Heart left ventricle (tissue), 16 donors: ENCODE results near the gene CADPS2. TPM values are rescaled to one million over a fixed set of nuclear protein-coding genes. Genes with fewer than 3 reads are reported as not detected.

Experiments
- ATAC-seq, 4 donors: fragments of 200-7000 bp; cut with Tn5 transposase; one replicate each; pipeline ENCODE4 v1.9.1; 2020 to 2022; ENCODE audit warnings: moderate library complexity in 4 of 4, mild to moderate bottlenecking in 3 of 4, moderate number of reproducible peaks in 1 of 4
- DNase-seq, 5 donors: peaks; one replicate each; pipeline ENCODE4 v3.0.0-alpha.2; 2020
- H3K27ac ChIP-seq, 12 donors: fragments of 200-600 bp; sonication (generic) in 4 of 12; one replicate each; pipeline versions ENCODE4 v1.5.0 to v1.8.0; 2016 to 2022; ENCODE audit warnings: mild to moderate bottlenecking in 2 of 12
- H3K27me3 ChIP-seq, 9 donors: fragments of 200-600 bp; sonication (generic) in 2 of 9; one replicate each; pipeline versions ENCODE4 v1.5.1 to v1.8.0; 2016 to 2022; ENCODE audit warnings: mild to moderate bottlenecking in 3 of 9
- H3K36me3 ChIP-seq, 9 donors: fragments of 200-600 bp; sonication (generic) in 2 of 9; one replicate each; pipeline versions ENCODE4 v1.5.0 to v1.8.0; 2018 to 2022; ENCODE audit warnings: mild to moderate bottlenecking in 2 of 9
- H3K4me1 ChIP-seq, 12 donors: fragments of 200-600 bp; sonication (generic) in 4 of 12; one replicate each; pipeline versions ENCODE4 v1.5.0 to v1.8.0; 2016 to 2022; ENCODE audit warnings: mild to moderate bottlenecking in 3 of 12
- H3K4me3 ChIP-seq, 12 donors: fragments of 200-600 bp; sonication (generic) in 4 of 12; one replicate each; pipeline versions ENCODE4 v1.5.0 to v1.8.0; 2017 to 2022; ENCODE audit warnings: mild to moderate bottlenecking in 9 of 12, moderate library complexity in 4 of 12
- H3K9me3 ChIP-seq, 12 donors: fragments of 200-600 bp; sonication (generic) in 4 of 12; one replicate each; pipeline versions ENCODE4 v1.5.0 to v1.8.0; 2016 to 2022; ENCODE audit warnings: mild to moderate bottlenecking in 1 of 12
- CTCF ChIP-seq, 12 donors: fragments of 200-600 bp; sonication (generic) in 4 of 12; IDR thresholded peaks; one replicate each; pipeline versions ENCODE4 v1.5.0 to v1.8.0; 2018 to 2022; ENCODE audit warnings: antibody characterized with exemption in 12 of 12, mild to moderate bottlenecking in 5 of 12
- POLR2A ChIP-seq, 2 donors: fragments of 450-650 bp; IDR thresholded peaks; one replicate each; pipeline ENCODE4 v1.6.1; 2017; ENCODE audit warnings: antibody characterized with exemption in 2 of 2, mild to moderate bottlenecking in 2 of 2, moderate library complexity in 2 of 2
- WGBS, 4 donors: extraction: QIAGEN DNeasy Blood & Tissue Kit in 2 of 4; methylation state at CpG; one replicate each; pipeline versions ENCODE4 v1.1.5 to v1.1.7; 2013 to 2018; 5-methylcytosine and 5-hydroxymethylcytosine counted together
- intact Hi-C, 10 donors: fragments of 100-400 bp; cut with DNase I; formaldehyde crosslinking; loops; one replicate each; pipeline versions ENCODE4 v1.11.1 to v1.14.2; 2022
- polyA plus RNA-seq, 2 donors: library from polyadenylated mRNA; stranded (reverse); fragments of 200-250 nt; gene quantifications; one replicate each; pipeline ENCODE4 v1.2.3, GENCODE V29; 2013
- total RNA-seq, 9 donors: library from RNA; depleted of rRNA in 2 of 9; stranded (reverse); fragments of >200 nt in 2 of 9; fragmentation: NEBNext Ultra II Directional in 3 of 9; extraction: Animal tissue kit (Norgen Biotek cat#: 25700) in 3 of 9; gene quantifications; one replicate each; pipeline versions ENCODE4 v1.1.0 to v1.2.4, GENCODE V29; 2016 to 2023
- donor health status: ischemic (EF 13 %, LVEDD 7.1; RV severe dilation, severe dysfunction).
- donor health status: healthy with polysubstance abuse.
- donor health status: DM: no; HTN: yes; CAD: no.
- donor health status: DM: no; HTN: no; CAD: no.
- donor health status: ischemic (EF 25% LVEDD 6.9; RV normal size, moderate dysfunction).
- donor health status: ischemic (EF 25% LVEDD 5.7; RV mildly dilated, moderate dysfunction).
- donor health status: healthy.
- donor health status: DM: yes; HTN: yes; CAD: no.
- donor health status: ischemic (EF 35%, LVEDD 5.7; RV mildly dilated, moderate dysfunction).
- donor health status: nonischemic (EF 11% LVEDD 7.7; RV severe dilation, severe dysfunction).
- donor health status: DM: yes; HTN: yes; CAD: no.
- donor health status: PGD.
- donor health status: ischemic (EF 29% LVEDD 5.4; RV normal size, mild dysfunction).
- donor health status: nonischemic (EF 23%, LVEDD 6.1; RV moderate dilation, normal function).

CADPS2 gene
- total and polyA plus RNA-seq, 11 donors: 6.5 to 29.0 (median 10.3) TPM

- H3K4me3 ChIP-seq: no peak overlapping the region
- ATAC-seq (no peak), DNase-seq (no peak)
- no peak overlapping the region for H3K27ac ChIP-seq
- TF ChIP-seq POLR2A (IDR thresholded peaks at IDR 0.05) (no peak), CTCF (IDR thresholded peaks at IDR 0.05) (no peak)
- WGBS, 4 donors: 69 to 76% (median 74%) methylated on average over 3 of the region's 3 CpGs
- no peaks in the 10 kb centered on the region for H3K4me1 ChIP-seq
- intact Hi-C loops: no loop called here
- no peaks in the 10 kb centered on the region for H3K27me3 ChIP-seq
- no peaks in the 10 kb centered on the region for H3K36me3 ChIP-seq
- peaks cover 0 to 5% (median 0%) of the 10 kb centered on the region in 12 donors for H3K9me3 ChIP-seq
These were observed 289.0 kb downstream of the CADPS2 start for GRCh38 chr7:122597277-122597676.

GRCh38 chr7:122595885-122596284 is 290.4 kb downstream of the CADPS2 start:
- H3K9me3 ChIP-seq: peaks cover 0 to 11% (median 0%) of the 10 kb centered on the region in 12 donors
- no peak for DNase-seq
- H3K4me3 ChIP-seq: no peak overlapping the region
- intact Hi-C loops: no loop called here
- ATAC-seq: no peak
- no peaks in the 10 kb centered on the region for H3K36me3 ChIP-seq
- H3K4me1 ChIP-seq: no peaks in the 10 kb centered on the region
- no peaks in the 10 kb centered on the region for H3K27me3 ChIP-seq
- no peak overlapping the region for H3K27ac ChIP-seq
- WGBS, 4 donors: 98 to 100% (median 100%) methylated on average over 1 of the region's 1 CpG
- TF ChIP-seq CTCF (IDR thresholded peaks at IDR 0.05): no peak
- TF ChIP-seq POLR2A (IDR thresholded peaks at IDR 0.05): no peak

GRCh38 chr7:122588621-122589020 is 297.6 kb downstream of the CADPS2 start:
- ATAC-seq: no peak
- no peaks in the 10 kb centered on the region for H3K27me3 ChIP-seq
- no peaks in the 10 kb centered on the region for H3K4me1 ChIP-seq
- H3K36me3 ChIP-seq: no peaks in the 10 kb centered on the region
- intact Hi-C loops: no loop called here
- no peak for DNase-seq
- 88 to 100% (median 92%) methylated on average over 1 of the region's 1 CpG for WGBS, 4 donors
- H3K27ac ChIP-seq: no peak overlapping the region
- H3K4me3 ChIP-seq: no peak overlapping the region
- TF ChIP-seq CTCF (IDR thresholded peaks at IDR 0.05) (no peak), POLR2A (IDR thresholded peaks at IDR 0.05) (no peak)
- peaks cover 0 to 11% (median 0%) of the 10 kb centered on the region in 12 donors for H3K9me3 ChIP-seq

GRCh38 chr7:122584676-122585251 is 301.5 kb downstream of the CADPS2 start:
- Histone ChIP-seq H3K9me3 (no peaks in the 10 kb centered on the region), H3K27ac (no peak overlapping the region), H3K4me1 (no peaks in the 10 kb centered on the region), H3K36me3 (peaks cover 0 to 12% (median 0%) of the 10 kb centered on the region in 9 donors), H3K27me3 (no peaks in the 10 kb centered on the region), H3K4me3 (no peak overlapping the region)
- WGBS, 4 donors: 74 to 79% (median 76%) methylated on average over 3 of the region's 3 CpGs
- ATAC-seq: no peak
- no peak for TF ChIP-seq CTCF (IDR thresholded peaks at IDR 0.05)
- DNase-seq: no peak
- intact Hi-C loops: no loop called here
